Lower leg skin (tissue), 4 donors: ENCODE measurements around the gene FAM24B. TPM values are rescaled to one million over a fixed set of nuclear protein-coding genes. Genes with fewer than 3 reads are reported as not detected.

Source experiments
- DNase-seq, 2 donors: peaks; one replicate each; pipeline ENCODE4 v3.0.0-alpha.2; 2019; ENCODE audit warnings: low spot score in 2 of 2
- H3K4me3 ChIP-seq: fragments of 200-600 bp; sonication (generic); 2 replicates; pipeline ENCODE4 v1.5.1; 2017; ENCODE audit warnings: mild to moderate bottlenecking, low read depth; ENCODE audit not compliant: poor library complexity, severe bottlenecking
- POLR2A ChIP-seq, 2 donors: fragments of 450-650 bp; IDR thresholded peaks; one replicate each; pipeline ENCODE4 v1.6.1; 2016 to 2017; ENCODE audit warnings: antibody characterized with exemption in 2 of 2, mild to moderate bottlenecking in 1 of 2, moderate library complexity in 1 of 2
- WGBS, 2 donors: methylation state at CpG; one replicate each; pipeline ENCODE4 v1.1.5; 2018; 5-methylcytosine and 5-hydroxymethylcytosine counted together
- intact Hi-C: fragments of 100-400 bp; cut with DNase I; formaldehyde crosslinking; loops from one replicate; pipeline ENCODE4 v1.15.0; 2023; ENCODE audit warnings: low total_unique reads
- total RNA-seq, 4 donors: library from RNA; depleted of rRNA; stranded (reverse); fragments of >200 nt; gene quantifications; one replicate each; pipeline ENCODE4 v1.1.0, GENCODE V29; 2016
- TF ChIP-seq, protein P1 (sequence below), 3 donors: fragments of 450-650 bp; IDR thresholded peaks; one replicate each; pipeline ENCODE4 v1.5.1; 2016; ENCODE audit warnings: antibody characterized with exemption in 3 of 3, mild to moderate bottlenecking in 3 of 3, moderate library complexity in 2 of 3

FAM24B gene
- total RNA-seq, 4 donors from 2014 or later, result 1.4 to 5.3 (median 4.0) TPM

DNA sequence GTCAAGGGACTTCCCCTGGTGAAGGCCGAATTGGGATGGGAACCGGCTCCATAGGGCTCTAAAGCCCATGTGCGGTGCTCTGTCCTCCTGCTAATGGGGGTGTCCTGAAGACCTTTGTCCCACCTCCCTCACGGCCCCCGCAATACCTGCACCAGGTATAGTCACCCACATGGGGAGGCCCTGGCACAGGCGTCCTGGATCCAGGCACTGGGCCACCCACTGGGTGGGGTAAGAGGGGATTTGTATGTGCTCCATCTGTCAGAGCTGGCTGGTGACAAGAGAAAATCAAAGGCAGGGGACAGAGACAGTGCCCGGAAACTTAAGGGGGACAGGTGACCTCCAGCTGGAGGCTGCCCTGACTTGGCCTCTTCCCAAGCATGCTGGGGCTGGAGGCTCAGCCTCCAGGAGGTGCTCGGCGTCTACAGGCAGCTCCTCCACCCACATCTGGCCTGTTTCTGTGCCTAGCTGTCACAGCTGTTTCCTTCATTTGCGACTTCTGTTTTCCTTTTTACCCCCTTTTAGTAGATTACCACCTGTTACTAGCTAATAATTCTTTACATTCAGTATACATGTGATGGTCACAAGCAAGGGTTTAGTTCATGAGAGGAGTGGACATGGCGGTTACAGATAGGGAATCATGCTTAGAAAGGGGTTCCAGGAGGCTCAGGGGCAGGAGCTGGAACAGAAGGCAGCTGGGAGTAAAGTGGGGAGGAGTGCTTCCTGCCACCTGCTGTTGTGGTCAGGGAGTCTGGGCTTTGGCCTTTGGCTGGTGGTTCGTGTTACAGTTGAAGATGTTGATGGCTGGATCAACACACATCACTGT is 31.4 kb downstream of the FAM24B start:
- intact Hi-C loops, result no loop called here
- no peak overlapping the region for H3K4me3 ChIP-seq
- 86 to 88% methylated on average over 9 to 12 of the region's 12 CpGs for WGBS, 2 donors
- DNase-seq, result no peak
- no peak for TF ChIP-seq POLR2A (IDR thresholded peaks at IDR 0.05)
- TF ChIP-seq, protein P1, sequence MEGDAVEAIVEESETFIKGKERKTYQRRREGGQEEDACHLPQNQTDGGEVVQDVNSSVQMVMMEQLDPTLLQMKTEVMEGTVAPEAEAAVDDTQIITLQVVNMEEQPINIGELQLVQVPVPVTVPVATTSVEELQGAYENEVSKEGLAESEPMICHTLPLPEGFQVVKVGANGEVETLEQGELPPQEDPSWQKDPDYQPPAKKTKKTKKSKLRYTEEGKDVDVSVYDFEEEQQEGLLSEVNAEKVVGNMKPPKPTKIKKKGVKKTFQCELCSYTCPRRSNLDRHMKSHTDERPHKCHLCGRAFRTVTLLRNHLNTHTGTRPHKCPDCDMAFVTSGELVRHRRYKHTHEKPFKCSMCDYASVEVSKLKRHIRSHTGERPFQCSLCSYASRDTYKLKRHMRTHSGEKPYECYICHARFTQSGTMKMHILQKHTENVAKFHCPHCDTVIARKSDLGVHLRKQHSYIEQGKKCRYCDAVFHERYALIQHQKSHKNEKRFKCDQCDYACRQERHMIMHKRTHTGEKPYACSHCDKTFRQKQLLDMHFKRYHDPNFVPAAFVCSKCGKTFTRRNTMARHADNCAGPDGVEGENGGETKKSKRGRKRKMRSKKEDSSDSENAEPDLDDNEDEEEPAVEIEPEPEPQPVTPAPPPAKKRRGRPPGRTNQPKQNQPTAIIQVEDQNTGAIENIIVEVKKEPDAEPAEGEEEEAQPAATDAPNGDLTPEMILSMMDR (IDR thresholded peaks at IDR 0.05), result no peak

DNA sequence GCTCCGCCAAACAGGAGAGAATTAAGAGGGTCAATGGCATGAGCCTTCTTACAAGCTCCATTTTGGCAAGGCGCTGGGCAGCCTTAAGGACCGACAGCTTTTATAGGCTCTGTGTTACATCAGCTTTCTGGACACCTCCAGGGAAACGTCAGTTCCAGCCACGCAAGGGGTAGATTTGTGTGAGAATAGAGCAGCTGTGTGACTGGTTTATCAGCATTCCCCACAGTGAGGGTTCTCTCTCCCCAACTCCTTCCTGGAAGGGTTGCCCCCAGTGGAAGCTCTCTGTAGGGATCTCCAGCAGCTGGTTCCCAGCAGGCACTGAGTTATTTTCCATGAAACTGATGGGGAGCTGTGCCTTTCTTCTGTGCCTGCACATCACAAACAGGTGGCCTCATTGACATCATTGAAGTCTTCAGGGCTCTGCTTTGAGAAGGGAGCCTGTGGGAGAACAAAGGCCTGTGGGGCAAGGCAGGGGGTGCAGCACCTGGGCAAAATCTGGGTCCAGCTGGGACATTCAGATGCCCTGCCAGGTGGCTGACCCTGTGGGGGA is 33.5 kb downstream of the FAM24B start, which contains the start of gene CUZD1:
Gene CUZD1 (minus strand): TSS at position 75 of the 550 bp plus-strand sequence. CDS start 14 bp downstream, at position 61.
- TF ChIP-seq, protein P1 (IDR thresholded peaks at IDR 0.05), result no peak
- TF ChIP-seq POLR2A (IDR thresholded peaks at IDR 0.05), result no peak
- WGBS, 2 donors, result 79 to 81% methylated on average over 5 of the region's 5 CpGs
- DNase-seq, result no peak
- H3K4me3 ChIP-seq, result no peak within 1 kb of the TSS
- intact Hi-C loops, result no loop called here

DNA sequence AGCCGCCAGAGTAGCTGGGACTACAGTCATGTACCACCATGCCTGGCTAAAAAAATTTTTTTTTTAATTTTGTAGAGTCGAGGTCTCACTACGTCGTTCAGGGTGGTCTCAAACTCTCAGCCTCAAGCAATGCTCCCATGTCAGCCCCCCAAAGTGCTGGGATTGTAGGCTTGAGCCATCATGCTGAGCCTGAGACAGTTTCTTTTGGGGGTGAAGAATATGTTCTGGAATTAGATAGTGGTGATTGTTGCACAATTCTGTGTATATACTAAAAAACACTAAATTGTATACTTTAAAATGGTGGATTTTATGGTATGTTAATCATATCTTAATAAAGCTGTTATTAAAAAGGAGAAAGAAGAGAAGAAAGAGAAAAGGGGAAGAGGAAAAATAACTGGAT is 35.2 kb downstream of the FAM24B start:
- intact Hi-C loops, result no loop called here
- no peak for DNase-seq
- 92 to 96% methylated on average over 4 of the region's 4 CpGs for WGBS, 2 donors
- H3K4me3 ChIP-seq, result no peak overlapping the region
- TF ChIP-seq, protein P1 (IDR thresholded peaks at IDR 0.05), result no peak
- no peak for TF ChIP-seq POLR2A (IDR thresholded peaks at IDR 0.05)

DNA sequence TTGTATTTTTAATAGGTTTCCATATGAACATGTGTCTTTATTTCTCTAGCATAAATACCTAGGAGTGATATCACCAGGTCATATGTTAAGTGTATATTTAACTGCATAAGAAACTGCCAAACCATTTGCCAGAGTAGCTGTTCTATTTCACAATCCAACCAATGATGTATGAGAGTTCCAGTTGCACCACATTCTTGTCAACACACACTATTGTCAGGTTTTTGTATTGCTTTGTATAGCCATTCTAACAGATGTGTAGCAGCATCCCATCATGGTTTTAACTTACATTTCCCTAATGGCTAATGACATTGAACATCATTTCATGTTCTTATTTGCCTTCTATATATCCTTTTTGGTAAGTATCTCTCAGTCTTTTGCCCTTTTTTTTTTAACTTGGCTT is 37.8 kb downstream of the FAM24B start:
- intact Hi-C loops, result no loop called here

DNA sequence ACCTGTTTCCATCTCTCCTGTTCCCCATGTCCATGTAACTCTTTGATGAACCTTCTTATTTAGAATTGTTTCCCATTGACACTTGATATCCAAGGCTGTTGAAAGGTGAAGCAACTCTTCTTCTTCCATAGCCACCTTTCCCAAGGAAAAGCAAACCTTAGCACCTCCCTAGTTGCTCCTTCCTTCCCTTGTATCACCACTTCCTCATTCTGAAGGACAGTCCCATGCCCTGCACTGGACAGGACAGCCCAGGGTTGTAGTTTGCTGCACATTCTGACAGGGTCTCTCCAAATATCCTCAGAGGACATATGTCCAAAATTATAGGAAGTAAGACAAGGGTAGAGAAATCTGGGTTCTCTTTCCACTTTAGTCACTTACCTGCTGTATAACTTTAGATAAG is 39.9 kb downstream of the FAM24B start:
- no peak for DNase-seq
- intact Hi-C loops, result no loop called here
- no peak for TF ChIP-seq POLR2A (IDR thresholded peaks at IDR 0.05)
- TF ChIP-seq, protein P1 (IDR thresholded peaks at IDR 0.05), result no peak
- H3K4me3 ChIP-seq, result no peak overlapping the region

More for the DNA sequence above, 37.8 kb downstream of the FAM24B start:
- TF ChIP-seq, protein P1 (IDR thresholded peaks at IDR 0.05), result no peak
- no peak for TF ChIP-seq POLR2A (IDR thresholded peaks at IDR 0.05)
- no peak for DNase-seq
- no peak overlapping the region for H3K4me3 ChIP-seq
